ENCODE data around the gene CDC123.
"Not testable (repeated sequence)": the region's sequence is repeated elsewhere in the genome, so short reads cannot be mapped to it uniquely, and the experiment has no call there.

Gene CDC123

GRCh38 chr10:12237265-12238220, 41.6 kb downstream of the CDC123 start:
- DNase-seq: no peak

DNA sequence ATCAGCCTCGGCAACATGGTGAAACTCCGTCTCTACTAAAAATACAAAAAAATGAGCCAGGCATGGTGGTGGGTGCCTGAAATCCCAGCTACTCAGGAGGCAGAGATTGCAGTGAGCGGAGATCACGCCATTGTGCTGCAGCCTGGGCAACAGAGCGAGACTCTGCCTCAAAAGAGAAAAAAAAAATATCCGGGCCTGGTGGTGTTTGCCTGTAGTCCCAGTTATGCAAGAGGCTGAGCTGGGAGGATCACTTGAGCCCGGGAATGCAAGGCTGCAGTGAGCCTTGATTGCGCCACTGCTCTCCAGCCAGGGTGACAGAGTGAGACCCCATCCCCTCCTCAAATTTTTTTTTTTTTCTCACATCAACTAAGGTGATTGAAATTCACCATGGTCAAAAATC, 42.8 kb downstream of the CDC123 start:
- DNase-seq: no peak

- DNase-seq: no peak
Measured at GRCh38 chr10:12241810-12242529, 46.0 kb downstream of the CDC123 start.

DNA sequence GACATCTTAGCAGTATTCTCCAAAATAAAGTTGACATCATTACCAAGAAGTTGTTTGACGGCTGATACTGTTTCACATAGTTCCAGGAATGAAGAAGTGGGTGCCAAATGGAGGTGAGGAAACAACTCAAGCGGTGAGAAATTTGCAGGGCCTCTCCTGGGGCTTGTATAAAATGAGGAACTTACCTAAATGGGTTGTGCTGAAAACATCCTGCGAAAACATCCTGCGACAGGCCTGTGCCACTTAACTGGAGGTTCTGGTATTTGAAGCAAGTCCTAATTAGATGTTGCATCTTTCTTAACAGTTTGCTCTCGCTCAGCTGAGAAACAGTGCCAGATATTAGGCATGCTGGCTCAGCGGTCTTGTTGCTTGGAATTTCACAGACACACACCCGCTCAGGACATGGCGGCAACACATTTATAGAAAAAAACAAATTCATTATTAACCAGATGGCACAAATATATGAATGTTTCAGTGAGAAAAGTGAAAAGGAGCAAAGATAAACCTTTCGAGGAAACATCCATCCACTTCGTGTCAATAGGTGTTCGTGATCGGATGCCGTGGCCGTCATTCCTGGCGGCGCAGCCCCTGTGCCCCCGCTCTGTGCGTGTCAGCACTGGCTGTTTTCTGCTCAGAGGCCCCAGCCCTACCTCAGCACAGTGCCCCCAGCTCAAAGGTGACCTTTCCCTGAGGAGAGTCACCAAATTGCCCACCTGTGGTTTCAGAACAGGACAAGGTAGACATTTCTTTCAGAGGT, 48.1 kb downstream of the CDC123 start:
- no peak for DNase-seq

DNA sequence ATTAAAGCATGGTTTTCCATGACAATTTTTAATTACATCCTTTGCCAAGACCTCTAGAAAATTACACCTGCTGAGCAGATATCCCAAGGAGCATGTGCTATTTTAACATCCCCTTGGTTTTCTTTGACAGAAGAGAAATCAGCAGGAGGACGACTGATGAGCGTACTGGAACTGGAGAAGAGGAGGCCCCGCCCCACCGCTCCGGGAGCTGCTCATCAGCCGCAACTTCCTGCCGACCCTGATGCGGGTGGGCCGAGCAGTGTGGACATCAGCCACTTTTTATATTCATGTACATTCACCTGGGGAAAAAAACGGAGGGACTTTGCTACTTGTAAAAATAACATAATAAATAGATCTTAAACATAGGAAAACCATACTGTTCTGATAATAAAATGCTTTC, 54.2 kb downstream of the CDC123 start:
- no peak for DNase-seq

GRCh38 chr10:12250702-12251101, 54.7 kb downstream of the CDC123 start:
- not testable (repeated sequence) for DNase-seq

DNA sequence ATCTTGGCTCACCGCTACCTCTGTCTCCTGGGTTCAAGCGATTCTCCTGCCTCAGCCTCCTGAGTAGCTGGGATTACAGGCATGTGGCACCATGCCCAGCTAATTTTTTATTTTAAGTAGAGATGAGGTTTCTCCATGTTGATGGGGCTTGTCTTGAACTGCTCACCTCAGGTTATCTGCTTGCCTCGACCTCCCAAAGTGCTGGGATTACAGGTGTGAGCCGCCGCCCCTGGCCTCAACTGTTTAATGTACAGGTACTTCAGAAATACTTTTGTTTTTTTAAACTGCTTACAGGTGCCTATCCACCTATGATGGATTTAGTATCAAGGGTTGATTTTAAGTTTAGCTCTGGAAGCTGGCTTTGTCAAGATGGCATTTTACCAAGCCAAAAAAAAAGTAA, 55.6 kb downstream of the CDC123 start:
- no peak for DNase-seq

DNA sequence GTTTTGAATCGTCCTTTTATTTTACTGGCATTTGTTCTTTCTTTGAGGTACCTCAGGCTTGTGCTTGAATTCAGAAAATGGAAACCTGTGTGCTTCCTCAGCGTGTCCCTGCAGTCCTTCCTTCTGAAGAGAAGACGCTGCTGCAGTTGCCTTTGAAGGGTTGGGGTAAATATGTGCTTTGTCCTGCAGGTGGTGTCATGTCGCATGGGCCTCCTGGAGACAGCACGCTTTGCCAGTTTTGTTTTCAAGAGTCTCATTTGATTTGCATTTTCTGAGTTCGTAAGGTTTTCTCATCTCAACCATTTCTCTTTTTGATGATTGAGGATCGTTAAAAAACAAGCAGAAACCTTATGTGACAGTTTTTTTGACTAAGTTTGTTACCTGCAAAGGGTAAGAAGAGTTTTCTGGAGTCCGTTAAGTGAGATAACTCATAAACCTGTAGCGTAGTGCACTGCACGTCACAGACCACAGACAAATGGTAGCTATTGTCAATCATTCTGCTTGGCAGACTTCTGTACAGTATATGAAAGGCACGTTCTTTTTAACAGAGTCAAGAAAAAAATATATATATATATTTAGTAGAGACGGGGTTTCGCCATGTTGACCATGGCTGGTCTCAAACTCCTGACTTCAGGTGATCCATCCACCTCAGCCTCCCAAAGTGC, 57.0 kb downstream of the CDC123 start:
- DNase-seq: no peak

DNA sequence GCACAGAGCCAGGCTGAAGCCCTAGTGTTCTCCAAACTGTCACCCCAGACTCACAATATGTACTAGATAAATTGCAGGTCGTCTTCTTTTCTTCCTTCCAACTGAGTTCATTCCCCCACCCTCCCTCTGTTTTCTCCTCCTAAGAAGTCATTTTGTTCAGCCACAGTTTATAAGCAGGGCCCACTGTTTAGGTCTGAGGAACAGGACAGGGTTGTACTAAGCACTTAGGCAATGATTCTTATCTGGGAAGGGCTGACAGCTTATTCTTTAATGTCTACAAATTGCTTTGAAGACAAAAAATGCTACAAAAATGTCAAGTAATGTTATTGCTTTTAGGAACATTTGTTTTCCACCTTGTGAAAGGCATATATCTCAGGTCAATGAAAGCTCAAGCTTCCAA, 59.1 kb downstream of the CDC123 start:
- DNase-seq: no peak

GRCh38 chr10:12259988-12260387, 64.0 kb downstream of the CDC123 start:
- DNase-seq: no peak

- no peak for DNase-seq
Measured at GRCh38 chr10:12262278-12262981, 66.4 kb downstream of the CDC123 start.

GRCh38 chr10:12264204-12264940, 68.4 kb downstream of the CDC123 start:
- peak; percentile 91 for DNase-seq

DNA sequence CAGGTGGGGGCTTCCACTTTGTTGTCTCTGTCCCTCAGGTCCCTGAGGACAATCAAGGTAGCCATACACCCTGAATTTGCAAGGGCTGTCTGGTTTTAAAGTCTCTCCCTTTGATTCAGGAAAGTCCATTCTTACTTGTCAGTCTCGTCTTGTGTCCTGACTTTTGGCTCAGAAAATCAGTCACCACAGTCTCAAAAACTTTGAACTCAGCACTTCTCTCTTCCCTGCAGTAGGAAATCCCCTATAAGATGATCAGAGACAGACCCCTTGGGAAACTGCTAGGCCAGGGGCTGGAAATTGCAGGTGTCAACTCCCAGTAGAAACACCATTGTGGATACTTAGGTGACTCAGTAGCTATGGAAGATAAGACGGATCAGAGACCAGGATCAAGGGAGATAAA, 73.1 kb downstream of the CDC123 start:
- DNase-seq: no peak

DNA sequence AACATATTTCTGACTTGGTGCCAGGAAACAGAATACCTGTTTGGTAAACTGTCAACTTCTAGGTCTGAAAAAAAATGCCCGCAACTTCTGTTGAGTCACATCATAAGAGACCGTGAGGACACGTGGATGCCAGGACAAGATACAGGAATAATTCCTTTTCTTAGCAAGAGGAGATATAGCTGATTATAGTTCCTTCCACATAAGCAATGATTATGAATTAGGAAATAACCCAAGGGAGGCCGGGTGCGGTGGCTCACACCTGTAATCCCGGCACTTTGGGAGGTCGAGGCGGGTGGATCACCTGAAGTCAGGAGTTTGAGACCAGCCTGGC, 75.2 kb downstream of the CDC123 start:
- no peak for DNase-seq

- not testable (repeated sequence) for DNase-seq
Measured at GRCh38 chr10:12277862-12278261, 81.9 kb downstream of the CDC123 start.

DNA sequence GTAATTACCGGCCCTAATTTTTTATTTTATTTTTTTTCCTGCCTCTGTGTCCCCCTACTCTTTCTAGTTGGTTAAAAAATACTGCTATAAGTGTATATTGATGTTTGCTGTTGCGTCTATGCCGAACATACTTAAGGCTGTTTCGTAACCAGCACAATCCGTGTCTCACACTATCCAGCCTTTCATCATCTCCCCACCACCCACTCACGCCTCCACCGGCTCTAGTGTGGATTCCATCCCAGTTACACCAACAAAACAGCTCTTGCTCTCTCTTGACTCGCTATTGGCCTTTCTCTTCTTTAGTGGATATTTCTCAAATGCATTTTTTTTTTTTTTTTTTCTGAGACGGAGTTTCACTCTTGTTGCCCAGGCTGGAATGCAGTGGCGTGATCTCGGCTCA, 83.3 kb downstream of the CDC123 start:
- no peak for DNase-seq

DNA sequence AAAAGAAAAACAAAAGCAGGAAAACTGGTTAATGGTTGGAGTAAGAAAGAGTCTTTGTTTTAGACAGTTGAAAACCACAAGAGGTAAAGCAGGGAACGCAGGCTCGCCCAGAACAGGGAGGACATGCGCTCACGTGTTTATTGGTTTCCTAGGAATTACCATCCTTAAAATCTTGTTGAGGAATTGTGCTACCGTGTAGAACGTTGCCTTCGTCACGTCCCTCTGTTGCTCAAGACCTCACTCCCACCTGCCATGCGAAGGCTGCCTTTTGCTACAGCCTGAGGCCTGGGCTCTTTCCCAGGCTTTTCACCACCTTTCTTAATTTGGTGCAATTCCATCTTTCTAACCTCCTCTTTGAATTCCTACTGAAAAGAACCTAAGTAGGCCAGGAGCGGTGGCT, 91.8 kb downstream of the CDC123 start:
- no peak for DNase-seq

DNA sequence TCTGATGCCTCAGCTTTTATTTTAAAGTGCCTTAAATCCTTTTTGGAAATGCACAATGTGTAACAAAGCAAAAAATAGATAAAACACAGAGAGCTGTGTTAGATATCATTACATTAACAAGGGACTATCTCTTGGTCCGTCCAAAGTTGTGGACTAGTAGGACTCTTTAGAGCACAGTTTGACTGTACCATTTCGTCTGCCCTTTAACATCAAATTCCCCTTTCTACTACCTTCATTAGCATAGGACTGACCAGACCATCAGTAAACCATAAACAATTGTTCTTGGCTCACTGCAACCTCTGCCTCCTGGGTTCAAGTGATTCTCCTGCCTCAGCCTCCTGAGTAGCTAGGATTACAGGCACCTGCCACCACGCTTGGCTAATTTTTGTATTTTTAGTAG, 101.8 kb downstream of the CDC123 start:
- DNase-seq: not testable (repeated sequence)

- DNase-seq: no peak
Measured at GRCh38 chr10:12299222-12299965, 103.4 kb downstream of the CDC123 start.

Measured in NCI-H2107 (cell line).